Measurements from ENCODE around the gene TIMM50.
"Not testable (repeated sequence)": the region's sequence is repeated elsewhere in the genome, so short reads cannot be mapped to it uniquely, and the experiment has no call there.

Gene TIMM50

GRCh38 chr19:39480337-39481228 is at the start of gene TIMM50:
Gene TIMM50 (plus strand): TSS chr19:39480838. CDS start chr19:39480854, 16 bp downstream.
- intact Hi-C loops (cut with DNase I): loop anchor here (2.0 kb wide), 1 partner anchor 46 kb away; the partner anchor contains the start of gene RPS16
- peak; percentile 92 to 99 (median 97) for DNase-seq

GRCh38 chr19:39432677-39433025 is 48.0 kb upstream of the TIMM50 start:
- DNase-seq: no peak
- intact Hi-C loops (cut with DNase I): no loop called here

- no peak for DNase-seq
- intact Hi-C loops (cut with DNase I): loop anchor here (2.0 kb wide), 1 partner anchor 47 kb away; the partner anchor contains the start of gene TIMM50
Observed at GRCh38 chr19:39433480-39434079, 47.1 kb upstream of the TIMM50 start.

GRCh38 chr19:39434123-39435076 is 46.2 kb upstream of the TIMM50 start:
- intact Hi-C loops (cut with DNase I): loop anchor here (2.0 kb wide), 1 partner anchor 46 kb away; the partner anchor contains the start of gene TIMM50
- DNase-seq: no peak

GRCh38 chr19:39435499-39436349 is 44.9 kb upstream of the TIMM50 start, which contains the start of gene RPS16:
Gene RPS16 (minus strand): TSS chr19:39435949. CDS start chr19:39435895, 54 bp downstream.
- peak; percentile 95 to 100 (median 99) for DNase-seq
- intact Hi-C loops (cut with DNase I): loop anchor here (2.0 kb wide), 1 partner anchor 45 kb away; the partner anchor contains the start of gene TIMM50

- DNase-seq: no peak
- intact Hi-C loops (cut with DNase I): no loop called here
Observed at GRCh38 chr19:39436350-39436716, 44.3 kb upstream of the TIMM50 start.

- intact Hi-C loops (cut with DNase I): no loop called here
- DNase-seq: no peak
Observed at GRCh38 chr19:39438270-39438934, 42.2 kb upstream of the TIMM50 start.

- intact Hi-C loops (cut with DNase I): loop anchor here (5.0 kb wide), 1 partner anchor 43 kb away; no protein-coding TSS in a partner anchor
- peak in 6 of 42 donors; percentile 8 to 42 (median 18) for DNase-seq
Observed at GRCh38 chr19:39444598-39445195, 35.9 kb upstream of the TIMM50 start.

- intact Hi-C loops (cut with DNase I): loop anchor here (5.0 kb wide), 1 partner anchor 42 kb away; no protein-coding TSS in a partner anchor
- DNase-seq: peak; percentile 90 to 98 (median 96)
Observed at GRCh38 chr19:39445196-39446111, 35.2 kb upstream of the TIMM50 start, which contains the start of gene SUPT5H. Gene SUPT5H (plus strand): TSS chr19:39445582. CDS start chr19:39445891, 309 bp downstream.

- DNase-seq: no peak
- intact Hi-C loops (cut with DNase I): loop anchor here (5.0 kb wide), 1 partner anchor 41 kb away; no protein-coding TSS in a partner anchor
Observed at GRCh38 chr19:39446365-39447084, 34.1 kb upstream of the TIMM50 start.

- DNase-seq: no peak
- intact Hi-C loops (cut with DNase I): loop anchor here (5.0 kb wide), 1 partner anchor 39 kb away; no protein-coding TSS in a partner anchor
Observed at GRCh38 chr19:39448271-39448670, 32.4 kb upstream of the TIMM50 start.

- intact Hi-C loops (cut with DNase I): loop anchor here (5.0 kb wide), 1 partner anchor 38 kb away; no protein-coding TSS in a partner anchor
Observed at GRCh38 chr19:39449116-39449797, 31.4 kb upstream of the TIMM50 start.

GRCh38 chr19:39451257-39451656 is 29.4 kb upstream of the TIMM50 start:
- DNase-seq; intact Hi-C loops (cut with DNase I): not testable (repeated sequence)

More at GRCh38 chr19:39449116-39449797, 31.4 kb upstream of the TIMM50 start:
- no peak for DNase-seq

GRCh38 chr19:39463403-39463802 is 17.2 kb upstream of the TIMM50 start:
- intact Hi-C loops (cut with DNase I): no loop called here
- DNase-seq: no peak
